ENCODE data around the gene ZNF521.

GRCh38 chr18:25223899-25224886, 127.8 kb downstream of the ZNF521 start:
- TF ChIP-seq CTCF (IDR thresholded peaks at IDR 0.05; ENCODE audit: insufficient read depth, low read length, poor library complexity, severe bottlenecking) (no peak), EZH2phosphoT487 (conservative IDR thresholded peaks at IDR 0.05; ENCODE audit: low read length) (no peak)

All from SU-DHL-6 (cell line).